Measurements from ENCODE around the gene KRT31. TPM values are rescaled to one million over a fixed set of nuclear protein-coding genes. Genes with fewer than 3 reads are reported as not detected.

KRT31 gene
- polyA plus RNA-seq, 1 of the 3 experiments (the other 2 are of a cell fraction): 0.03 TPM

DNA sequence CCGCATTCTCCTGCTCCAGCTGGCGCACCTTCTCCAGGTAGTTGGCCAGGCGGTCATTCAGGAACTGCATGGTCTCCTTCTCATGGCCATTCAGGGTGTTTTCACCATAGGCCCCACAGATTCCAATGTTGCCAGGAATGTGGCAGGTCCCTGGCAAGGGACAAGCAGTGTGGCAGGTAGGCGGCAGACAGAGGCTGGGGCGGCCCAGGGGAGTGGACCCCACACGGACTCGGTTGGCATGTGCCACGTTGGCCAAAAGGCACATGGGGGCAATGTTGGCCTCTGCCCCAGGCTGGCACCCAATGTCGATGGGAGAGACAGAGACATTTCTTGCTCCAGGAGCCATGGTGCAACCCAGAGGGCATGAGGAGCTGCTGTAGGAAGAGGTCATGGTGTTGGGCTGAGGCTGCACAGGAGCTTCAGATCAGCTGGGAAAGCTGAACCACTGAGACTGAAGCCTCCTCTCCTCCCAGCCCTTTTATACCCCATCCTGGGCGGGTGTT lies 43.2 kb upstream of the KRT31 start, which contains the start of gene KRT38:
Gene KRT38, minus strand, starts transcription at position 453 of the 503 bp plus-strand sequence. Its CDS starts 62 bp downstream, at position 391.
- Histone ChIP-seq H3K9ac (no peak within 1 kb of the TSS), H3K4me2 (no peak within 1 kb of the TSS), H4K20me1 (ENCODE audit: insufficient read depth) (no peaks in the 10 kb centered on the region), H3K4me1 (ENCODE audit: control insufficient read depth in 1 of 2, insufficient read depth in 2 of 2, low read depth in 1 of 2, low read length in 1 of 2) (no peaks in the 10 kb centered on the region), H3K27ac (ENCODE audit: low read depth in 2 of 2, low read length in 1 of 2) (no peak within 1 kb of the TSS), H3K27me3 (ENCODE audit: insufficient read depth) (no peaks in the 10 kb centered on the region; the same call in 1 of the 2 replicates), H3K79me2 (ENCODE audit: insufficient read depth) (no peaks in the 10 kb centered on the region), H3K36me3 (replicated peaks in 1 of 2; ENCODE audit: control insufficient read depth in 1 of 2, insufficient read depth in 2 of 2, low read length in 1 of 2) (no peaks in the 10 kb centered on the region), H3F3A (replicated peaks; ENCODE audit: insufficient read depth) (no peaks in the 10 kb centered on the region), H3K9me3 (no peaks in the 10 kb centered on the region), H2AFZ (ENCODE audit: low read depth) (no peak within 1 kb of the TSS), H3K9me2 (no peaks in the 10 kb centered on the region), H3K4me3 (ENCODE audit: low read depth in 2 of 2, low read length in 1 of 2) (no peak within 1 kb of the TSS)
- WGBS (ENCODE audit: low lambda C conversion rate): 39% methylated on average over 10 of the region's 10 CpGs
- ChIA-PET POLR2A (no interaction called here), CTCF (interaction anchor here (1.8 kb wide), 1 partner anchor 109 kb away, joined by 5 read pairs; no protein-coding TSS in a partner anchor)
- DNase-seq: no peak
- TF ChIP-seq ZBTB33 (IDR thresholded peaks at IDR 0.05; ENCODE audit: borderline replicate concordance, low read depth) (no peak), FOXJ3 (CRISPR knock-in tag; IDR thresholded peaks at IDR 0.05) (no peak), TEAD4 (IDR thresholded peaks at IDR 0.05; ENCODE audit: borderline replicate concordance, insufficient read depth) (no peak), RCOR1 (IDR thresholded peaks at IDR 0.05; ENCODE audit: low read length) (no peak), SIN3A (IDR thresholded peaks at IDR 0.05; ENCODE audit: borderline replicate concordance, low read depth, low read length) (no peak), POLR2AphosphoS5 (IDR thresholded peaks at IDR 0.05; ENCODE audit: low read depth, low read length) (no peak), RFX5 (IDR thresholded peaks at IDR 0.05; ENCODE audit: low read length) (no peak), USF1 (IDR thresholded peaks at IDR 0.05; ENCODE audit: borderline replicate concordance, low read depth) (no peak), NFIC (IDR thresholded peaks at IDR 0.05; ENCODE audit: borderline replicate concordance) (no peak), JUND (IDR thresholded peaks at IDR 0.05) (no peak), GABPA (IDR thresholded peaks at IDR 0.05; ENCODE audit: low read depth) (no peak)
- TF ChIP-seq, protein P1, sequence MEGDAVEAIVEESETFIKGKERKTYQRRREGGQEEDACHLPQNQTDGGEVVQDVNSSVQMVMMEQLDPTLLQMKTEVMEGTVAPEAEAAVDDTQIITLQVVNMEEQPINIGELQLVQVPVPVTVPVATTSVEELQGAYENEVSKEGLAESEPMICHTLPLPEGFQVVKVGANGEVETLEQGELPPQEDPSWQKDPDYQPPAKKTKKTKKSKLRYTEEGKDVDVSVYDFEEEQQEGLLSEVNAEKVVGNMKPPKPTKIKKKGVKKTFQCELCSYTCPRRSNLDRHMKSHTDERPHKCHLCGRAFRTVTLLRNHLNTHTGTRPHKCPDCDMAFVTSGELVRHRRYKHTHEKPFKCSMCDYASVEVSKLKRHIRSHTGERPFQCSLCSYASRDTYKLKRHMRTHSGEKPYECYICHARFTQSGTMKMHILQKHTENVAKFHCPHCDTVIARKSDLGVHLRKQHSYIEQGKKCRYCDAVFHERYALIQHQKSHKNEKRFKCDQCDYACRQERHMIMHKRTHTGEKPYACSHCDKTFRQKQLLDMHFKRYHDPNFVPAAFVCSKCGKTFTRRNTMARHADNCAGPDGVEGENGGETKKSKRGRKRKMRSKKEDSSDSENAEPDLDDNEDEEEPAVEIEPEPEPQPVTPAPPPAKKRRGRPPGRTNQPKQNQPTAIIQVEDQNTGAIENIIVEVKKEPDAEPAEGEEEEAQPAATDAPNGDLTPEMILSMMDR (IDR thresholded peaks at IDR 0.05): no peak

DNA sequence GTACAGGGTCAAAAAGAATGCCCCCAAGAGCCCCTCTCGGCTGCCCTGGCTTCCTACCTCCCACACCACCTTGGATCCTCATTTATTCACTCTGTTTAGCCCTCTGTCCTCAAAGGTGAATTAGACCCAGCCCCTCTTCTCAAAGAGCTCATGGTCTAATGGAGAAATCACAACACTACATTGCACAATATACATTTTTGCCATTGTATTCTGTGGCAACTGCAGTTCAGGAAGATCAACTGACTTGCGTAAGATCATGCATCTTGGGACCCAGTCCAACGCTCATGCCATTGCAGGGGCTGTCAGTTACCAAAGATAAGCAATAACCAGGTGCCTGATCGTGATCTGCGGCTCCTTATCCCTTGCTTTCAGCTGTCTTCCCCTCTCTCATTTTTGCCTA lies 42.0 kb upstream of the KRT31 start:
- Histone ChIP-seq H2AFZ (ENCODE audit: low read depth) (no peak overlapping the region), H3K4me3 (ENCODE audit: low read depth in 2 of 2, low read length in 1 of 2) (no peak overlapping the region), H3K36me3 (replicated peaks in 1 of 2; ENCODE audit: control insufficient read depth in 1 of 2, insufficient read depth in 2 of 2, low read length in 1 of 2) (no peaks in the 10 kb centered on the region), H3F3A (replicated peaks; ENCODE audit: insufficient read depth) (no peaks in the 10 kb centered on the region), H3K27ac (ENCODE audit: low read depth in 2 of 2, low read length in 1 of 2) (no peak overlapping the region), H3K4me2 (no peak overlapping the region), H3K27me3 (ENCODE audit: insufficient read depth) (no peaks in the 10 kb centered on the region; the same call in 1 of the 2 replicates), H3K9me2 (no peaks in the 10 kb centered on the region), H3K79me2 (ENCODE audit: insufficient read depth) (no peaks in the 10 kb centered on the region), H3K9ac (no peak overlapping the region), H4K20me1 (ENCODE audit: insufficient read depth) (no peaks in the 10 kb centered on the region), H3K4me1 (ENCODE audit: control insufficient read depth in 1 of 2, insufficient read depth in 2 of 2, low read depth in 1 of 2, low read length in 1 of 2) (no peaks in the 10 kb centered on the region), H3K9me3 (no peaks in the 10 kb centered on the region)
- DNase-seq: no peak
- CTCF ChIA-PET: interaction anchor here (1.0 kb wide), 1 partner anchor 110 kb away, joined by 6 read pairs; no protein-coding TSS in a partner anchor
- 37% methylated on average over 5 of the region's 5 CpGs for WGBS (ENCODE audit: low lambda C conversion rate)
- TF ChIP-seq ELF1 (IDR thresholded peaks at IDR 0.05) (no peak), YY1 (IDR thresholded peaks at IDR 0.05; ENCODE audit: low read depth) (no peak), MEF2A (IDR thresholded peaks at IDR 0.05; ENCODE audit: borderline replicate concordance, low read depth) (no peak)
- TF ChIP-seq, protein P2, sequence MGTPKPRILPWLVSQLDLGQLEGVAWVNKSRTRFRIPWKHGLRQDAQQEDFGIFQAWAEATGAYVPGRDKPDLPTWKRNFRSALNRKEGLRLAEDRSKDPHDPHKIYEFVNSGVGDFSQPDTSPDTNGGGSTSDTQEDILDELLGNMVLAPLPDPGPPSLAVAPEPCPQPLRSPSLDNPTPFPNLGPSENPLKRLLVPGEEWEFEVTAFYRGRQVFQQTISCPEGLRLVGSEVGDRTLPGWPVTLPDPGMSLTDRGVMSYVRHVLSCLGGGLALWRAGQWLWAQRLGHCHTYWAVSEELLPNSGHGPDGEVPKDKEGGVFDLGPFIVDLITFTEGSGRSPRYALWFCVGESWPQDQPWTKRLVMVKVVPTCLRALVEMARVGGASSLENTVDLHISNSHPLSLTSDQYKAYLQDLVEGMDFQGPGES (IDR thresholded peaks at IDR 0.05; ENCODE audit: low read depth, low read length): no peak
- POLR2A ChIA-PET: no interaction called here
